ENCODE data around the gene ARHGAP28.
A peak's percentile ranks its signal among the peaks of the same experiment; 100 is the strongest.

ARHGAP28 gene

DNA sequence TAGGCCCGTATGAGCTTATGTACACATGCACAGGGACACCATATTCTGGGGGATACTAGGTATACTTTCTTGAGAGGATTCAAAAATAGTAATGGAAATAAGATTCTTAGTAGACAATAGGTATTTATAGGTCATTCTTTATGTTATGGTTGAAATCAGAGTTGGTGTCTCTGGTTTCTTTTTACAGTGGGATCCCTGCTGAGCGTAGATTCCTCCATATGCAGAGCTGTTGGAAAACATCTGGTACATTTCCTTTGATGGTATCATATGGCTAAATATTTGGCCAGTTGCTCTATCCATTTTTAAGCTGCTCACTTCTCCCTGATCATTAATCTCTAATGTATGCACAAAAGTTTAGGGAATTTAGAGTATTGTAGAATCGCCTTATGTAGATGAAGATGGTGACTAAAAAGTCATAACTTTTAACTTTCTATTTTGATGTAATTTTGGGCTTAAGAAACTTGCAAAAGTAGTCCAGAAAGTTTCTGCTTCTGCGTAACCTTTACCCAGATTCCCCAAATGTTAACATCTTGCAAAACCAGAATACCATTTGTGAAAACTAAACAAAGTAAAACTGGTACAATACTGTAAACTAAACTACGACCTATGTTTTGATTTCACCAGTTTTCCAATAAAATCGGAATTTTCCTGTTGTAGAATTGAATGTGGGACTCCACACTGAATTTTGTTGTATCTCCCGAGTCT lies 5.4 kb downstream of the ARHGAP28 start:
- no peak for DNase-seq

DNA sequence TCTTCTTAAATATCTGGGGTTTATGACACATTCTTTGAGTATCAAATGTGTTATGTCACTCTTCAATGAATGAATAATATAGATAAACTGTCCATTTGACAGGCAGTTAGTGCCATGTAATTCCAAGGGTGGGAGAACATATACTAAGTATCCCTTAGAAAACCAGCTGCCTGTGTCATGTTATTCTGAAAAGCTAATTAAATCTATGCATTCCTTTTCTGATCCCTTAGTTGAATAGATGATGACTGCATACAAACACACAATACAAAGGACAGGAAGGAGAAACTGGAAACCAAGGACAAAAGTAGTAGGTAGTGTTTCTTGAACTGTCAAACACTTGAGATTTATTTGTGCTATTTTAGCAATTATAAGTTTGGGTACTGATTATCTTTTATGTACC lies 8.3 kb downstream of the ARHGAP28 start:
- no peak for DNase-seq

DNA sequence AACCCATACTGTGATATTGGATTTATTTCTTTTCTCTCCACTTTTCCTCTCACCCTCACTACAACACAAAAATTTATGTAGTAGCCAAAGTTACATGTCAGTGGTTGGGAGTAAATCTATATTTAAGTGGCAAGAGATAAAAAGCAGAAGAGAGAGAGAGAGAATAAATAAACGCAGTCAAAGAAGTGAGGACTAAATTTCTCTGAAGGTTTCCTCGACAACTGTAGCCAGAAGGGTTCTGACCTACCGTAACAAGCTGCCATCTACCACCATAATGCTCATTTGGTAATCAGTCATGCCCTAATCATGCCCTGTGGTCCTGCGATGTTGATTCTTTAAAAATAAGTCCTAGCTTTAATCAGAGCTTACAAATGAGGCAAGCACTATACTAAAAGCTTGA lies 9.1 kb downstream of the ARHGAP28 start:
- no peak for DNase-seq

DNA sequence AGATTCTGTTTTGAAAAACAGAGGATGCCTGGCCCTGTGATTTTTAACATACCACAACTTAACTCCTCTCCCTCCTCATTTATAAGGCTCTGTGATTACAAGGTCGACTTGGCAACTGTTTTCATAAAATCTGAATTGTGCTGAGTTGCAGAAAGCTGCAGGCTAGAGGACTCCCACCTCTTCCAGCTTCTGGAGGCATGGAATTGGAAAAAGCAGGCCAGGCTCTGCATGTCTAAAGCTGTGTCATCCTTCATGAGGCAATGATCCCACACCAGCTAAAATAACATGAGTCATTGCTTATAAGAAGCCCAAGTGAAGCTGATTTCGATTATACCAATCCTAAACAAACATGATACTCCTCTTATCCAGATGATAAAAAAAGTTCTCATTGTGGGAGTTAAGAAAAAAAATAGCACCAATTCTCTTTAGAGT lies 11.7 kb downstream of the ARHGAP28 start:
- peak; percentile 26 for DNase-seq

DNA sequence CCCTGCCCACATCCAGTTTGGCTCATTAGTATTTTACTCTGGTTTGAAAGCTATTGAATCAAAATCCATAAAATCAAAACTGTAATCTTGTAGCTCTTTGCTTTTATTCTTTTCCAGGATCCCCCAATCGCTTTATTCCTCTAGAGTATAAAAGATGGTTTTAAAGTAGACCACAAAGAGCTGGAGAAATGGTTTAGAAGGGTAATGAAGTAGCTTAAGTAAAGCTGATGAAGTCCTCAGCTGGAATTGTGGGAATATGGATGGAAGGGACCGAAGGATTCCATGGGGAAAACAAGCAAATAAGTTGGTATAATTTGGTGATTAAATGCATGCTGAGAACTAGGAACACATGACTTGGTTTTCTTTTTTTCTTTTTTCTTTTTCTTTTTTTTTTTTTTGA lies 12.3 kb downstream of the ARHGAP28 start:
- no peak for DNase-seq

DNA sequence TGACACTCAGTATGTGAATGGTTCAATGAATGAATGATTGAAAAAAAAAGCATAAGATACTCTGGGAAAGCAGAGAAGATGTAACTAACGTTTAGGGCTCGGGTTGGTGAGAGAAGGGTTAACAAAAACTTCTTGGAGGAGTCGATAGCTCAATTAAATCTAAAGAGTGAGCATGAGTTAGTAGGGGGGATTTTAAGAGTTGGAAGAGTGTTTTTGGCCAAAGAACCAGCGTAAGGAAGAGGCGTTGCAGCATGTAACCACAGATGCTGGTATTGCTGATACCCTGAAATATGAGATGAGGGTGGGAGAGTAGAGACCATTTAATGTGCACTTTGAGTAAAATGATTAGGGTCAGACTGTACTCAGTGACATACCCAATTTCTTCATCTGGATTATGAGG lies 14.5 kb downstream of the ARHGAP28 start:
- DNase-seq: no peak

DNA sequence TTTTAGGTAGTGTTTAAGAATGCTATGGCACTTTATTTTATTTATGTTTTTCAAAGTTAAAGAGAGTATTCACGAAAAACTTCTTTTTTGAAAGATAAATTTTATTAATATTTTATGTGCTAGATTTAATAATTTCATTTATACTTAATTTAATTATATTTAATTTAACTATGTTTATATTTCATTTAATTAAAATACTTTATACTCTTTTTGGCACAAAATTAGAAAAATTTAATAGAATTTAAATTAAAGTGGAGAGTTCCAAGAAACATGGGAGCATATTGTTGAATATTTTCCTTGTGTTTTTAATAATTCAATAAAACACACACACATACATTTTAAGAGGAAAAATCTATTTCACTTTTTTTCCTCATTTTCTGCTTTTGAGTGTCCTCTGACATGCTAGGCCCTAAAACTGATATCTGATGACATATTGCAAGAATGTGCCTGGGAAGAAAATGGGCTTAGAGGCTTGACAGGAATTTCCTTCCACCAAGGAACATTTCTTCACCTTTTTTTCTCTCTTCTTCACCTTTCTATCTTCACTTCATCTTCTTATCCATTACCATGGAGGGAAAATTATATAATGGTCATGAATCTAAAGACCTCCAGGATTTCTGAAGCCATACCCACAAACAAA lies 15.4 kb downstream of the ARHGAP28 start:
- no peak for DNase-seq

DNA sequence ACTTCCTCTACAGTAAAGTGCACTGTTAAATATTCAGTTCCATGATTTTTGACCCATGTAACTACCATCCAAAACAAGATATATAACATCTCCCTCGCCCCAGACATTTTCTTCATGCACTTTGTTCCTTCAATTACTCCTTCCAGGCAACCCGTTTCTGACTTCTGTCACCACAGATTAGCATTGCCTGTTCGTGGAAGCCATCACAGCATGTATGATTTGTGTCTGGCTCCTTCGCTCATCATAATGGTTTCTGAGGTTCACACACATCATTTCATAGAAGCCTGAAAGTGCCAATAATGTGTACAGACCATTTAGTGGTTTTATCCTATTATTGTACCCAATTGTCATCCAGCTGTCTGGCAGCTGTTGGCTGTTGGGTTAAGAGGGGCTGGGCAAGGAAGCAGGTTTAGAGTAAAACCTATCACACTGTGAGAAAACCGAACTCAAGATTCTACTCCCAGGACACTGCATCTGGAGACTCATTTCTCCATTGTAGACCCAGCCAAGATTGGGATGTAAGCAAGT lies 16.1 kb downstream of the ARHGAP28 start:
- DNase-seq: no peak

DNA sequence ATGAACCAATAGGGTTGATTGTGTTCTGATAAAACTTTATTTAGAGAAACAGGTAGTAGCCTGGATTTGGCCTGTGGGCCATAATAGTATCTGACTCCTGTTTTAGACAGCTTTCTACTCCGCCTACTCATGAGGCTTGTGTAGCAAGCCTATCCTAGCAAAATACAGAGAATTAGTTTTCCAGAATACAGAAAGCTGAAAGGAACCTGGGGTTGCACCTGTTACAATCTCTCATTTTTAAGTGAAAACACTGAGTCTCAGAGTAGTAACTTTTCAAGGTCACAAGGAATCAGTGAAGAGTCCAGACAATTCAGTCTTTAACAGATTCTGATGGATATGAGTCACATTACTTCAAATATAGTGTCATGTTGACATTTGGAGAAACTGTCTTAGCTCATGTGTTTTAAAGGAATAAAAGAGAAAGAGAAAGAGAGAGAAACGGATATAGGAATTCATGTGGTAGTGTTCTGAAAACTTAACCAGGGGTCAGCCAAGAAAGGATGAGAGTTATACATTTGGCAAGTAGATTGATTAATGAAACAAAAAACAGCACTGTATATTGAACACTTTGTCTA lies 17.0 kb downstream of the ARHGAP28 start:
- no peak for DNase-seq

DNA sequence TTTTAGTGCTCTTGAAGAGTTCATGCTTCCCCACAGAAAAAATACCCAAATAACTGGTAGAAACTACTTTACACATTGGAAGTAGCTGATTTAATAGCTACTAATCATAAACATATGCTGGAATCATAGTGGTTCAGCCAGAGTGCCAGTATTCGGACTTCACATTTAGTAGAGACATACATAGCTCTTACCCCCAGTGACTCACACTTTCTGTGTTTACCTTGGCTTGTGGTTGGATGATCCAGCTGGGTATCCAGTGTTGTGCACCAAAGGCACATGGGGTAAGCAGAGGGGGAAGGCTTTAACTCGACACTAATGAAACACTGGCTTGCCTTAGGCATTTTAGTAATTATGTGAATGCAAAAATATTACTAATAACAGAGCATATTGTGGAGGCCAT lies 18.1 kb downstream of the ARHGAP28 start:
- peak; percentile 16 for DNase-seq

DNA sequence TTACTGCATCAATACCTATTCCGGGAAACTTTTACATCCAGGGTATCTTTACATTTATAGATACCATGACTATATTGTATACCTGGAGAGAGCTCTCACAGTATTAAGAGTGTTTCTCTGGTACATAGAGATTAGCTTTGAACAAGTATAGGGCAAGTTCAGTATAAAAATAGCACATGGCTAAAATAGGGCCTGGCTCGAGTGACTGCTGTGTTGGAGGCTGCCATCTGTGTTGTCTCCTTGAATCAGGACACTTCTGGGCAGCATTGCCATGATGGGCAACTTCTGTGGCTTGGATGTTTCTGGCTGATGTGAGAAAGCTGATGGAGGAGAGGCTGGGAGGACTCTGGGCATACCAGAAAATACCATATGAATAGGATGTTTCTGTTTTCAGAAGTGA lies 18.7 kb downstream of the ARHGAP28 start:
- no peak for DNase-seq

DNA sequence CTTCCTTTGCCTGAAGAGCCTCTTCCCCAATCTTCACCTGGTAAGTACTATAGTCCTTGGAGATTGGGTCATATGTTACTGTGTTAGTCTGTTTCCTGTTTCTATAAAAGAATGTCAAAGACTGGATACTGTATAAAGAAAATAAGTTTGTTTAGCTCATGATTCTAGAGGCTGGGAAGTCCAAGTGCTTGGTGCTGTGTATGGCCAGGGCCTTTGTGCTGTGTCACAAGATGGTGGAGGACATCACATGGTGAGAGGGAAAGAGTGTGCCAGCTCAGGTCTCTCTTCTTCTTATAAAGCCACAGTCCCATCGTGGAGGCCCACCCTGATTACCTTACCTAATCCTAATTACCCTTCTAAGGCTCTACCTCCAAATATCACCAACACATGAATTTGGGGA lies 20.9 kb downstream of the ARHGAP28 start:
- no peak for DNase-seq

DNA sequence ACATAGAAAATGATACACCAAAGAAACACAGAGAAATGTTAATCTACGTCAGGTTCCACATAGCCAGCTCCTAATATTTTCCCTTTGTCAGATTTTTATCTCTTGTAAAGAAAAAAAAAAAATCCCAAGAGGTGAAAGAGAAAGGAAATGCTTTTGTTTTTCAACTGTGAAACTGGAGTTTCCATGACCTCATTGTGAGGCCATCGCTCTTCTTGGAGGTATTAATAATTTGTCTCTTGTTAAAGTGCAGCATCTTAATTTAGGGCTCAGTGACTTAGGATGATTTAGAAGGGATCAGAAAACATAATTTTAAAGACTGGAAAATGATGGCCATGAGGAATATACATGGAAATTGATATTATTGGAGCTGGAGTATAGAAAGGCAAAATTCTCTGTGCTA lies 21.7 kb downstream of the ARHGAP28 start:
- no peak for DNase-seq

DNA sequence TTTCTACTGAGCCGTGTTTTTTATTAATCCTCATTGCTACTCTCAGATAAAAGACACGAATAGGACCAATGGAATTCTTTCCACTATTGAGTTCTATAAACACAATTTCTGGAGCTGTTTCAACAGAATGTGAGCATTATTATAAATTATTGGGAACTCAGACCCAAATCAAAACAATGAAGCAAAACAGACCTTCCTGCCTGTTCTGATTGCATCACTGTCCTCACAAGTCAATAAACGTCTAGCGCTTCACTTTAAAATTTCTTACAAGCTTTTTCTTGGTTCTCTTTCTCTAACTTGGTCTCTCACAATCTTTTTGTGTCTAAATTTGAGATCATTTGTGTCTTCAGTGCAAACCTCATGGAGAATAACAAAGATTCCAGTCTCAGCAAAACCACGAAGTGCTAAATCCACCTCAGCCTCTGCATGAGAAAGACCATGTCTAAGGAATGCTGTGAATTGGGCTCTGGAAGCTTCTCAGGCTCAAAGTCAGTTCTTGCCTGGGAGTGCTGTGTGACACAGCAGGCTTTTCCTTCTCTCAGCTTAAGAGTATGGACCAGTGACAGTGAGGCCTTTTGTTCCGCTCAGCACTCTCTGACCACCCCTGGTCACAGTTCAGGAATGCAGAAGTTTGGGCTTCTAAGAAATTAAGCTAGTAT lies 22.8 kb downstream of the ARHGAP28 start:
- DNase-seq: no peak

DNA sequence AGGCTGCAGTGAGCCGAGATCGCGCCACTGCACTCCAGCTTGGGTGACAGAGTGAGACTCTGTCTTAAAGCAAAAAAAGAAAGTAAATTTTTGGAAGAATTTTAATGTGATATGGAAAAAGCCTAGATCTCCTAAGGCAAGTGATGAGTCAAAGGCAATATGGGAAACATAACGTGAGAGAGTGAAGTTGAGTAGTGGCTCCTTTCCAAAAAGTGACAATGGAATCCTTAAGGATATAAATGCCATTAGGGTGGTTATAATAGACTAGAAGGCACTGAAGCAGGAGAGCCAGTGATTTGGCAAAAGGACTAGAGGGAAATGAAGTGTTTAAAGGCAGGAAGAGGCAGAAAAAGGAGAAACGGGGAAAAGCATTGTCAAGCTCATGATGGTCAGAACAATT lies 25.6 kb downstream of the ARHGAP28 start:
- DNase-seq: no peak

DNA sequence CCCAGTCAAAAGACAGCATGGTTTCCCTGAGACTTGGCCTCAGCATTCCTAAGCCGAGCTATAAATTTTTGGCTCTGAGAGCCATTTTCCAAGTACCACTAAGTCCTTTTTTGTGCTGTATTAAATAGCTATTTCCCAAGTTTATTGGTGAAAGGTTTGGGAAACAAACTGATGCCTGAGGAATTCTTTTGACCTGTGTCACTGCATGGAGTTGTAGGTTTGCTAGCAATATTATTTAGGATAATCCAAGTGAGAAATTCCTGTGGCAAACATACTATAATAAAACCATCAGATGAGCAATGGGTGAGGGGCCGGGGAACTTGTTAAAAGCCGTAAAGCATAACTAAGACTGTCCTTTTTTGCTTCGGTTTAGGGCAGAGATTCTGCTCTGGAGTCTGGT lies 28.4 kb downstream of the ARHGAP28 start:
- DNase-seq: no peak

DNA sequence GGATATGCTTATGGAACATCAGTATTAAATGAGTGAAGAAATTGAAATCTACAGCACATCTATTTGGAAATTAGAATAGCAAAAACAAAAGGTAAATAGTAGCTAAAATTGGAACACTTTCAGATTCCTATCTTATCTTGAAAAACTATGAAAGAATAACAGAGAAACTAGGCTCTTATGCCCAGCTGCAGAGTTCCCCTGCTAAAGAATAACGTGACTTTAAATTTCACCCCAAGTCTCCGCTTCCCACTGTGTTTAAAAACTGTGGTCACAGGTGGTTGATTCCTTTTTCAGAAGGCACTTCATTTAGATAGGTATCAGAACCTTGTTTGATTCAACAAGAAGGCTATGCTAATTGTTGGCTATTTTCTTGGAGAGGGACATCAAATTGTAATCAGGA lies 30.1 kb downstream of the ARHGAP28 start:
- no peak for DNase-seq

DNA sequence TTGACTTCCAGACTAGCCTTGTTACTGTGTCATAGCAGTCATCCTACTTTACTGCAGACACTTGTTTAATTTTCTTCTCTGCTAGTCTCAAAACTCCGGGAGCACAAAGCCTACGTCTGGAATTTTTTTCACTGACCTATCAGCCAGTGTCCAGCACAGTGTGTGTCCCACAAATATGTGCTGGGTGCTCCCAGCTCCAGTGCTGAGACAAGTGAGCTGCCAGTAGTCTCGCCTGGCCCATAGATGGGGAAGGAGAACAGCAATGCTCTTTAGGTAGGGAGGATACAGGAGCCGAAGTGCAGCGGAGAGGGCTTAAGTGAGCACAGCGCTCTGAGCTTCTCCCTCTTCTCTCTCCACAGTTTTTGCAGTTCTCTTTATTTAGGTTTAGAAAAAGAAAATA lies 34.0 kb downstream of the ARHGAP28 start:
- DNase-seq: no peak

DNA sequence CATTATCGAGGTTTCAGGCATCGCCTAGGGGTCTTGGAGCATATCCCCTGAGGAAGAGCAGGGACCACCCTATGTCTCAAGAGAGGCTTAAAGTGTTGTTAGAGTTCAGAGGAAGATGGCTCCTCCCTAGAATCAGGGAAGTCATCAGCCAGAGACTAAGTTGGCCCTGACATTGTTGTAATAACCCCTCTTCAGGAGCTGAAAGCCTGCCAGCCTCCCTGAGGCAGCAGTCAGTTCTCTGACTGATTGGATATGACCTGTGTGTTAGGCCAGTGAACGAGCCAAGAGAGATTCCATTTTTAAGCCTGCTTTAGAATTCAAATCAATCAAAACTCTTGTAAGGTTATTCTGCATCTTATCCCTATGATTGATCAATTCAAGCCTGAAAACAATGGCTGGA lies 34.9 kb downstream of the ARHGAP28 start:
- DNase-seq: no peak

DNA sequence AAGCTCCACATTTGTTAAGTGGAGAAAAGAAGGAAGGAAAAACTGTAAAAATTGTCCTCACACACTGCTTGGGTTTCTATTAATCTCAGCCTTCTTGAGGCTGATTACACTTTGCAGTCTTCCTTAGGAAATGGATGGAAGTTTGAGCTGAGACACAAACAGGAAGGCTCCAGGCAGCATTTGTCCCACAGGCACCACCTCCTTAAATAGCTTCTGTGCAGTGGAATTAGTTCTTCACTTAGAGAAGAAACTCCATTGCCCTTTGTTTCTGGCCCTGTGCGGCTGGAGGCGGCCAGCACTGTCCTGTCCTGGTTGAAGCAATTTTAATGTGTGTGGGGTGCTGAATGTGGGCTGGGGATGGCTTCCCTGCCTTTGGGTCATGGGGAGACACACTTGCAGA lies 44.3 kb downstream of the ARHGAP28 start:
- DNase-seq: no peak

DNA sequence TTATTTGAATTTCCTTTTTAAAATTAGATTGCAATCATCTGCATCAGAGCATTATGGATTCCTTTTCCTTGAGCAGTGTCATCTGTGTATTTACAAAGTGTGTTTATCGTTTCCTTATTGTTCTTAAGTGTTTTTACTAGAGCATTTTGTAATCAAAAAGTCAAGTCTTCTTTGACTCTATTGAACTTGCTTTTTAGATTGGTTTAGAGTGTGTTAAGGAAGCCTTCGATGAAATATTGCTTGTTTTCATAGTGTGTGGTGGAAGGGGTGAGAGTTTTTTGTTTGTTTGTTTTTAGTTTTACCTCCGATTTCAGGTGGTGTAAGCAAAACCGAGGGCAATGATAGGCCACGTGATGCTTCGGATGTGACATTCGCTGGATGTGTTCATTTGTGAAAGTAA lies 45.7 kb downstream of the ARHGAP28 start:
- DNase-seq: no peak

DNA sequence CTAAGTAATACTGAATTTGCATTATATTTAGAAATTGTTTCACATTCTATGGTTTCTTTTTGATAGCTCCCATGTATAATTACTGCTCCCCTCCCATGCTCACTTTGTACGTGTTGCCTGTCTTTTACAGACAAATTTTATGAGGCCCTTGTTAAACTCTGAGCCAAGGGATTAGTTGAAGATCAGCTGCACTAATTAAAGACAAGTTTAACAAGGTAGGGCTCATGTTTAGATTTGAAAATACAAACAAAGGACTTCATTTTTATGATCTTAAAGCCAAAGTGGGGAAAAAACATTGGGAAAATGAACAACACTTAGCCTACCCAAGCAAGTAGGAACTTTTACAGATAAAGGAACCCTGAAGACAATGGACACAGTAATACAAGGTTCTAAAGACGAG lies 46.2 kb downstream of the ARHGAP28 start:
- DNase-seq: no peak

DNA sequence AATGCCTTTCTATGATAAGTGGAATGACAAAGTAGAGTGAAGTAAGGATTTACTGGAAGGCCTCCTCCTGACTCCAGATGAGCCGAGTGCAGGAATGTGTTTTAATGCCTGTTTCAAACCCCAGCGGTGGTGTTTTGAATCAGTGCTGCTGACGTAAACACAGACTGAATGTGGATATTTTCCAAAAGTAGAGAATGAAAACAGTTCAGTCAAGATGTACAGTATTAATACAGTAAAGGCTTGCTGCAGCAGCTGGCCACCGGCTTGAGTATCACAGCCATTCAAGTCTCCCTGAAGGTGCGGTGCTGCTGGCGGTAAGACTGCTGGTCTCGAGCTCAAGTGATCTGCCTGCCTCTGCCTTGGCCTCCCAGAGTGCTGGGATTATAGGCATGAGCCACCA lies 46.7 kb downstream of the ARHGAP28 start:
- no peak for DNase-seq

DNA sequence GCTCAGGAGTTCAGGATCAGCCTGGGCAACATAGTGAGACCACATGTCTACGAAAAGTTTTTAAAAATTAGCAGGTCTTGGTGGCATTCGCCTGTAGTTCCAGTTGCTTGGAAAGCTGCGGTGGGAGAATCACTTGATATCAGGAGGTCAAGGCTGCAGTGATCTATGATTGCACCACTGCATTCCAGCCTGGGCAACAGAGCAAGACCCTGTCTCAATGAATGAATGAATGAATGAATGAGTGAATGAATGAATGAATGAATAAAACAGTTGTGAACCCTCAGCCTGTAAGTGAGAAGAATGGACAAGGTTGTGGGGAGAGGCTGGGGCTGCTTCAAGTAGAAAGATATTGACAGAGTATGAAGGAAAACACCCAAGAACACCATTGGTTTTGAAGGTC lies 48.0 kb downstream of the ARHGAP28 start:
- DNase-seq: no peak
